Bronchial epithelial cell (primary cell): ENCODE results near the gene IRF2BPL. TPM values are rescaled to one million over a fixed set of nuclear protein-coding genes. Genes with fewer than 3 reads are reported as not detected.

ENCODE experiments used
- DNase-seq: peaks from one replicate; pipeline ENCODE4 v3.0.0-alpha.2; 2010; ENCODE audit warnings: low read depth
- FAIRE-seq: peaks from 2 replicates; lab custom pipeline; 2011; peaks lifted over from hg19 to GRCh38; lab: Jason Lieb, UNC
- H3K27me3 ChIP-seq: 2 replicates; pipeline ENCODE4 v1.5.1; 2011; ENCODE audit warnings: low read length; ENCODE audit not compliant: control insufficient read depth, insufficient read depth
- H3K36me3 ChIP-seq: 2 replicates; pipeline ENCODE4 v1.5.1; 2011; ENCODE audit warnings: low read length; ENCODE audit not compliant: control insufficient read depth, insufficient read depth
- H3K4me3 ChIP-seq: 2 replicates; pipeline ENCODE4 v1.5.1; 2011; ENCODE audit warnings: mild to moderate bottlenecking, low read depth, low read length, control low read depth
- total RNA-seq: library from RNA; depleted of rRNA; stranded (reverse); fragments of >200 nt; gene quantifications from 2 replicates; pipeline ENCODE4 v1.2.1, GENCODE V29; 2014
- TF ChIP-seq, protein P1 (sequence below): IDR thresholded peaks from 2 replicates; pipeline ENCODE4 v1.5.1; 2011; ENCODE audit warnings: mild to moderate bottlenecking, moderate library complexity, low read length, control low read depth, inconsistent platforms; ENCODE audit not compliant: insufficient read depth, severe bottlenecking

IRF2BPL gene
- total RNA-seq, 1 donor from 2014 or later: 12.1 TPM

DNA sequence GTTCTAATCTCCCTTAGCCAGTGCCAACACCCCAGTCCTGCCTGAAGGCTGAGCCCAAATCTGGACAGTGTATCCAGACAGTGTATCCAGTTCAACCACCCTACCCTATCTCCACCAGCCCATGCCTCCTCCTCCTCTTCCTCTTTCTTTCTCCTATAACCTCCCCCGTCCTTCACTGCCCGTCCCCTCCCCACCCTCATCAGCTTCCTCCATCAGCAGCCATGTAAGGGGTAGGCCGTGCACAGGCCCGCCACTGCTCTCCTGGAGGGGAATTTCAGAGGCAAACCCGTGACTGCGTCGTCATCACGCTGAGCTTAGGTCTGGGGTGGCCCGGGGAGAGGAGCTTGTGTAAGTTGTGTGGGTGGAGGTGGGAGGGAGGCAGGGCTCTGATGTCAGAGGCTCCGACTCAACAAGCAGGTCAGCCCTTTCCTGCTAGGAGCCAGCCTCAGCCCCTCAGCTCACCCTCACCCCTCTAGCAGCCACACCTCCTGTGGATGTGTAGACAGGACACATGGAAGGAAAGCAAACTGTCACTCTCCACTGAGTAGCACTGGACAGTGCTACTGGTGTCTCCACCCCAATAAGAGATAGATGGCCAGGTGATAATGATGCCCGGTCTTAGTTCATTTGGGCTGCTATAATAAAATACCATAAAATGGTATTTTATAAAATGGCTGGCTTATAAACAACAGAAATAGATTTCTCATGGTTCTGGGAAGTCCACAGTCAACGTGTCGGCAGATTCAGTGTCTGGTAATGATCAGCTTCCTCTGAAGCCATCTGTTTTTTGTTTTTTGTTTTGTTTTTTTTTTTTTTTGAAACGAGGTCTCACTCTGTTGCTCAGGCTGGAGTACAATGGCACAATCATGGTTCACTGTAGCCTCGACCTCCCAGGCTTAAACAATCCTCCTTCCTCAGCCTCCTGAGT is 50.5 kb downstream of the IRF2BPL start:
- DNase-seq: peak; percentile 90
- TF ChIP-seq, protein P1, sequence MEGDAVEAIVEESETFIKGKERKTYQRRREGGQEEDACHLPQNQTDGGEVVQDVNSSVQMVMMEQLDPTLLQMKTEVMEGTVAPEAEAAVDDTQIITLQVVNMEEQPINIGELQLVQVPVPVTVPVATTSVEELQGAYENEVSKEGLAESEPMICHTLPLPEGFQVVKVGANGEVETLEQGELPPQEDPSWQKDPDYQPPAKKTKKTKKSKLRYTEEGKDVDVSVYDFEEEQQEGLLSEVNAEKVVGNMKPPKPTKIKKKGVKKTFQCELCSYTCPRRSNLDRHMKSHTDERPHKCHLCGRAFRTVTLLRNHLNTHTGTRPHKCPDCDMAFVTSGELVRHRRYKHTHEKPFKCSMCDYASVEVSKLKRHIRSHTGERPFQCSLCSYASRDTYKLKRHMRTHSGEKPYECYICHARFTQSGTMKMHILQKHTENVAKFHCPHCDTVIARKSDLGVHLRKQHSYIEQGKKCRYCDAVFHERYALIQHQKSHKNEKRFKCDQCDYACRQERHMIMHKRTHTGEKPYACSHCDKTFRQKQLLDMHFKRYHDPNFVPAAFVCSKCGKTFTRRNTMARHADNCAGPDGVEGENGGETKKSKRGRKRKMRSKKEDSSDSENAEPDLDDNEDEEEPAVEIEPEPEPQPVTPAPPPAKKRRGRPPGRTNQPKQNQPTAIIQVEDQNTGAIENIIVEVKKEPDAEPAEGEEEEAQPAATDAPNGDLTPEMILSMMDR: no peak
- no peak overlapping the region for H3K4me3 ChIP-seq
- no peaks in the 10 kb centered on the region for H3K27me3 ChIP-seq
- FAIRE-seq: no peak
- no peaks in the 10 kb centered on the region for H3K36me3 ChIP-seq

DNA sequence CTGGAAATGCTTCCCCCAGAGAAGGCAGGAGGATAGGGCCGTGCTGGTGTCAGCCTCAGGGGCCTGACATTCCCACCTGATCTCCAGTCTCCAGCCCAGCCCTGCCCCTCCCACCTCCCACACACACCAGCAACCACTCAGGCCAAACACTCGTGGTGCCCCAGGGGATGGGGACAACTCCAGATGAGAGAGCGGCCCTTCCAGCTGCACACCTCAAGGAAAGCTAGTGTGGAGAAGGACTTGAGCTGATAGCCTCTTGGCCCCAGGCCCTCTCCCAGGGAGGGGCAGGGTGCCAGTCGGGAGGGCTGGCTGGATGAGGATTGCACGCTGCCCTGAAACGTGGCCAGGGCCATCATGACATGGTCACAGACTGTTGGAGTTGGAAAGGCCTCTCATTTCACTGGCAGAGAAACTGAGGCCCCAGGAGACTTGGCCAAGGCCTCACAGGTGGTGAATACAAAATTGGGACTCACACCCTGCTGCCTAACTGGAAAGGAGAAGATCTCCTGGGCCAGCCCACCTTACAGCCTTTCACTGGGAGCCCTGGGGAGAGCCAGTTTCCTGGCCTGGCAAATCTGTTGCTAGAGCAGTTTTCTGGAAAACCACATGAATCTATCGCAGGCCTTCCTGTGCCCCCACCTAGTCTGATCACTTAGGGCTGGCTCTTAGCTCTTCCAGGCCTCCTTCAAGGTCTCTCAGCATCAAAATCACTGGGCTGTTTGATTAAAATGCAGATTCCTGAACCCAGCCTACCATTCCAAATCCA is 52.1 kb downstream of the IRF2BPL start:
- FAIRE-seq (no peak), DNase-seq (no peak)
- TF ChIP-seq, protein P1: no peak
- Histone ChIP-seq H3K36me3 (no peaks in the 10 kb centered on the region), H3K4me3 (no peak overlapping the region), H3K27me3 (no peaks in the 10 kb centered on the region)

DNA sequence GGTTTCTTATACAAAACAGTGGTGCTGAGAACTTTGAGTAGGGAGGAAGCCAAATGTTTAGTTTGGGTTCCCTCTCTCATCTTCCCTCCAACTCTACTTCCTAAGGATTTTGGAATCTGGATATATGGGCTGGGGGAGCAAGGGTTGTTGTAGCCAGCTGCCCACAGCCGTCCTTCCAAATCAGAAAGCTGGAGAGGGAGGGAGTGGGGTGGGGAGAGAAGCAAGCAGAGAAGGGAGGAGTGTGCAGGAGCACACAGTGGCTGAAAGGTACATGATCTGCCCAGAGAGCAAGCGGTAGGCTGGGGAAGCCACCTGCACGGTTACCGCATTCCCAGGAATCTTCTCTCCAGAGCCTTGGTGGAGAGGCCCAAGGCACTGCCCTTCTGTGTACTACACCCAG is 52.7 kb downstream of the IRF2BPL start:
- H3K27me3 ChIP-seq: no peaks in the 10 kb centered on the region
- DNase-seq: no peak
- TF ChIP-seq, protein P1: no peak
- H3K4me3 ChIP-seq: no peak overlapping the region
- no peaks in the 10 kb centered on the region for H3K36me3 ChIP-seq
- no peak for FAIRE-seq

- FAIRE-seq (no peak), DNase-seq (no peak)
- H3K27me3 ChIP-seq: no peaks in the 10 kb centered on the region
- no peak overlapping the region for H3K4me3 ChIP-seq
- no peaks in the 10 kb centered on the region for H3K36me3 ChIP-seq
- TF ChIP-seq, protein P1: no peak
Measured at GRCh38 chr14:76975051-76975450, 53.5 kb downstream of the IRF2BPL start.

Other genes starting within 250 kb of the IRF2BPL start
- 5.5 and 6.1 TPM in 2 replicates for gene ANGEL1, start 215.8 kb downstream of the IRF2BPL start, total RNA-seq
- gene LRRC74A, start 202.3 kb downstream of the IRF2BPL start, total RNA-seq: not detected in 2 replicates
- 9.7 and 14.5 TPM in 2 replicates for gene CIPC, start 69.5 kb upstream of the IRF2BPL start, total RNA-seq
- not detected in 2 replicates for gene ZDHHC22, start 113.1 kb upstream of the IRF2BPL start, total RNA-seq
- 0.79 and 4.5 TPM in 2 replicates for gene TMEM63C, start 153.1 kb upstream of the IRF2BPL start, total RNA-seq
- 0.26 TPM in 1 of 2 replicates, not detected in the other for gene NGB, start 242.5 kb upstream of the IRF2BPL start, total RNA-seq